Measurements from ENCODE around the gene RPL11.

Gene RPL11

GRCh38 chr1:23720256-23720995, 28.8 kb downstream of the RPL11 start:
- no peak overlapping the region for H3K27ac ChIP-seq (replicated peaks; ENCODE audit: low read length)
- no peak overlapping the region for H2AK5ac ChIP-seq (ENCODE audit: low read depth, low read length)
- no peak overlapping the region for H3K14ac ChIP-seq (ENCODE audit: low read length)
- H3K18ac ChIP-seq (ENCODE audit: low read length), result no peak overlapping the region
- H3K23ac ChIP-seq (ENCODE audit: low read depth, low read length, poor library complexity), result no peak overlapping the region
- no peak overlapping the region for H3K4me3 ChIP-seq (ENCODE audit: low read length in 2 of 2)
- H3K79me1 ChIP-seq (ENCODE audit: low read depth, low read length), result peaks cover 7% of the 10 kb centered on the region
- no peak overlapping the region for H4K91ac ChIP-seq (ENCODE audit: low read depth, low read length, poor library complexity)
- no peaks in the 10 kb centered on the region for H3K36me3 ChIP-seq (replicated peaks in 1 of 2; ENCODE audit: control insufficient read depth in 2 of 2, insufficient read depth in 2 of 2, low read length in 2 of 2)
- no peak overlapping the region for H3K4ac ChIP-seq (ENCODE audit: low read length)
- H2BK12ac ChIP-seq (ENCODE audit: low read length), result no peak overlapping the region
- no peaks in the 10 kb centered on the region for H3K9me3 ChIP-seq (replicated peaks in 1 of 2; ENCODE audit: control insufficient read depth in 2 of 2, insufficient read depth in 1 of 2, low read depth in 1 of 2, low read length in 2 of 2)
- peaks cover 0 to 1% of the 10 kb centered on the region in 2 donors for H3K4me1 ChIP-seq (ENCODE audit: control insufficient read depth in 2 of 2, insufficient read depth in 1 of 2, low read depth in 1 of 2, low read length in 2 of 2)
- WGBS, 2 donors (ENCODE audit: extremely low coverage in 2 of 2, insufficient read length in 2 of 2, insufficient replicate concordance in 1 of 2), result no CpG with 5 or more reads among the region's 10 CpGs
- no peak overlapping the region for H2BK120ac ChIP-seq (ENCODE audit: low read depth, low read length)
- H2BK15ac ChIP-seq (ENCODE audit: low read length), result no peak overlapping the region
- H3K27me3 ChIP-seq (ENCODE audit: control insufficient read depth in 3 of 3, insufficient read depth in 3 of 3, low read depth in 1 of 3, low read length in 3 of 3), result no peaks in the 10 kb centered on the region
- no peak overlapping the region for H4K8ac ChIP-seq (ENCODE audit: low read depth, low read length)
- no peak overlapping the region for H2BK5ac ChIP-seq (ENCODE audit: low read length)
- no peak overlapping the region for H3K4me2 ChIP-seq (ENCODE audit: insufficient read depth, low read length, poor library complexity, severe bottlenecking)
- H2AFZ ChIP-seq (ENCODE audit: low read length), result no peak overlapping the region
- DNase-seq (ENCODE audit: low spot score), result no peak
- H3K9ac ChIP-seq (ENCODE audit: low read depth, low read length, poor library complexity), result no peak overlapping the region

GRCh38 chr1:23722652-23723051, 31.0 kb downstream of the RPL11 start:
- Histone ChIP-seq H3K4me2 (ENCODE audit: insufficient read depth, low read length, poor library complexity, severe bottlenecking) (no peak overlapping the region), H4K8ac (ENCODE audit: low read depth, low read length) (no peak overlapping the region), H2AK5ac (ENCODE audit: low read depth, low read length) (no peak overlapping the region), H2BK15ac (ENCODE audit: low read length) (no peak overlapping the region), H2BK120ac (ENCODE audit: low read depth, low read length) (no peak overlapping the region), H3K4me3 (ENCODE audit: low read length in 2 of 2) (no peak overlapping the region), H3K27ac (replicated peaks; ENCODE audit: low read length) (no peak overlapping the region), H2AFZ (ENCODE audit: low read length) (no peak overlapping the region), H3K4me1 (ENCODE audit: control insufficient read depth in 2 of 2, insufficient read depth in 1 of 2, low read depth in 1 of 2, low read length in 2 of 2) (peaks cover 0 to 1% of the 10 kb centered on the region in 2 donors), H3K23ac (ENCODE audit: low read depth, low read length, poor library complexity) (no peak overlapping the region), H3K4ac (ENCODE audit: low read length) (no peak overlapping the region), H2BK12ac (ENCODE audit: low read length) (no peak overlapping the region), H3K9me3 (replicated peaks in 1 of 2; ENCODE audit: control insufficient read depth in 2 of 2, insufficient read depth in 1 of 2, low read depth in 1 of 2, low read length in 2 of 2) (no peaks in the 10 kb centered on the region), H3K27me3 (ENCODE audit: control insufficient read depth in 3 of 3, insufficient read depth in 3 of 3, low read depth in 1 of 3, low read length in 3 of 3) (no peaks in the 10 kb centered on the region), H3K14ac (ENCODE audit: low read length) (no peak overlapping the region), H2BK5ac (ENCODE audit: low read length) (no peak overlapping the region), H3K36me3 (replicated peaks in 1 of 2; ENCODE audit: control insufficient read depth in 2 of 2, insufficient read depth in 2 of 2, low read length in 2 of 2) (no peaks in the 10 kb centered on the region), H3K79me1 (ENCODE audit: low read depth, low read length) (peaks cover 7% of the 10 kb centered on the region), H3K18ac (ENCODE audit: low read length) (no peak overlapping the region), H4K91ac (ENCODE audit: low read depth, low read length, poor library complexity) (no peak overlapping the region), H3K9ac (ENCODE audit: low read depth, low read length, poor library complexity) (no peak overlapping the region)
- WGBS, 2 donors (ENCODE audit: extremely low coverage in 2 of 2, insufficient read length in 2 of 2, insufficient replicate concordance in 1 of 2), result no CpG with 5 or more reads among the region's 3 CpGs
- no peak for DNase-seq (ENCODE audit: low spot score)

DNA sequence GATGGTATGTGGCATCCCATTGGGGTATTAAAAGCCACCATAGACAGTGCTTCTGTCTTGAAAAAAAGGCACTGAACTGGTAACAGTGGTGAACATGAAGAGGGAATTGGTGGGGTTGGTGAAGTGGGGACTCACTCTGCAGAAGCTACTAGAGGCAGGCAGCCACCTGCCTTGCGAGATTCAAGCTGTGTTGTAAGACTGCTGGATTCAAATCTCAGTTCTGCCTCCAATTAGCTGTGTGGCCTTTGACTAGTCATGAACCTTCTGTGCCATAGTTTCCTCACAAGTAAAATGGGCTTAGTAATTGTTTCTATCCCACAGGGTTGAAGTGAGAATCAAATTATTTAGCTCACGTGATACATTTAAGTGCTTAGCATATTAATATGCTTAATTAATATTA, 35.1 kb downstream of the RPL11 start:
- H3K4me1 ChIP-seq (ENCODE audit: control insufficient read depth in 2 of 2, insufficient read depth in 1 of 2, low read depth in 1 of 2, low read length in 2 of 2), result peaks cover 0 to 4% of the 10 kb centered on the region in 2 donors
- no peak overlapping the region for H2BK120ac ChIP-seq (ENCODE audit: low read depth, low read length)
- H3K9me3 ChIP-seq (replicated peaks in 1 of 2; ENCODE audit: control insufficient read depth in 2 of 2, insufficient read depth in 1 of 2, low read depth in 1 of 2, low read length in 2 of 2), result no peaks in the 10 kb centered on the region
- H3K79me1 ChIP-seq (ENCODE audit: low read depth, low read length), result peaks cover 2% of the 10 kb centered on the region
- H3K36me3 ChIP-seq (replicated peaks in 1 of 2; ENCODE audit: control insufficient read depth in 2 of 2, insufficient read depth in 2 of 2, low read length in 2 of 2), result no peaks in the 10 kb centered on the region
- H3K9ac ChIP-seq (ENCODE audit: low read depth, low read length, poor library complexity), result no peak overlapping the region
- no peak overlapping the region for H3K27ac ChIP-seq (replicated peaks; ENCODE audit: low read length)
- DNase-seq (ENCODE audit: low spot score), result no peak
- H2BK5ac ChIP-seq (ENCODE audit: low read length), result no peak overlapping the region
- no peak overlapping the region for H2AFZ ChIP-seq (ENCODE audit: low read length)
- H3K4me2 ChIP-seq (ENCODE audit: insufficient read depth, low read length, poor library complexity, severe bottlenecking), result no peak overlapping the region
- H4K8ac ChIP-seq (ENCODE audit: low read depth, low read length), result no peak overlapping the region
- H3K14ac ChIP-seq (ENCODE audit: low read length), result no peak overlapping the region
- no peak overlapping the region for H4K91ac ChIP-seq (ENCODE audit: low read depth, low read length, poor library complexity)
- H2AK5ac ChIP-seq (ENCODE audit: low read depth, low read length), result no peak overlapping the region
- H3K23ac ChIP-seq (ENCODE audit: low read depth, low read length, poor library complexity), result no peak overlapping the region
- H3K27me3 ChIP-seq (ENCODE audit: control insufficient read depth in 3 of 3, insufficient read depth in 3 of 3, low read depth in 1 of 3, low read length in 3 of 3), result no peaks in the 10 kb centered on the region
- no peak overlapping the region for H3K4ac ChIP-seq (ENCODE audit: low read length)
- no peak overlapping the region for H3K4me3 ChIP-seq (ENCODE audit: low read length in 2 of 2)
- no peak overlapping the region for H3K18ac ChIP-seq (ENCODE audit: low read length)
- no peak overlapping the region for H2BK15ac ChIP-seq (ENCODE audit: low read length)
- H2BK12ac ChIP-seq (ENCODE audit: low read length), result no peak overlapping the region
- no CpG with 5 or more reads among the region's 2 CpGs for WGBS, 2 donors (ENCODE audit: extremely low coverage in 2 of 2, insufficient read length in 2 of 2, insufficient replicate concordance in 1 of 2)

DNA sequence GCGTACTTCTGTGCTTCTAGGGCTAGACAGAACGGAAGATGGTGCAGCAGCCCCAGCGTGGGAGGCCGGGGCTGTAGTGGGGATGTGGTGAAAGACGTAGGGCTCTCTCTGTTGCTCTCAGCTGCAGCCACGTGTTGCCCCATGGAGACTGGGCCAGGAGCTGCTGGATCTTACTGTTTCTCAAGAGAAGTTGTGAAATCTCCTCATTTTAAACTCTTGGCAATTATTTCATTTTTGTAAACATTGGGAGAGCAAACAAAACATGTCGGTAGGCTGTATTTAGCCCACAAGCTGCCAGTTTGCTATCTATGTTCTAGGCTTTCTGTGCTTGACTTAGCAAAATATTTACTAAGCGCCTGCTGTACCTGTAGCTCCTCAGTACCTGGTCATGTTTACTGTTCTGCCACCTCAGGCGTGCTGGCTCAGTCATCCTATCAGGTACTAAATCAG, 35.8 kb downstream of the RPL11 start:
- Histone ChIP-seq H4K91ac (ENCODE audit: low read depth, low read length, poor library complexity) (no peak overlapping the region), H3K18ac (ENCODE audit: low read length) (no peak overlapping the region), H3K36me3 (replicated peaks in 1 of 2; ENCODE audit: control insufficient read depth in 2 of 2, insufficient read depth in 2 of 2, low read length in 2 of 2) (no peaks in the 10 kb centered on the region), H3K9ac (ENCODE audit: low read depth, low read length, poor library complexity) (no peak overlapping the region), H3K4me1 (ENCODE audit: control insufficient read depth in 2 of 2, insufficient read depth in 1 of 2, low read depth in 1 of 2, low read length in 2 of 2) (peaks cover 0 to 4% of the 10 kb centered on the region in 2 donors), H3K27ac (replicated peaks; ENCODE audit: low read length) (no peak overlapping the region), H3K27me3 (ENCODE audit: control insufficient read depth in 3 of 3, insufficient read depth in 3 of 3, low read depth in 1 of 3, low read length in 3 of 3) (no peaks in the 10 kb centered on the region), H2BK120ac (ENCODE audit: low read depth, low read length) (no peak overlapping the region), H3K4me3 (ENCODE audit: low read length in 2 of 2) (no peak overlapping the region), H4K8ac (ENCODE audit: low read depth, low read length) (no peak overlapping the region), H3K14ac (ENCODE audit: low read length) (no peak overlapping the region), H2AK5ac (ENCODE audit: low read depth, low read length) (no peak overlapping the region), H3K9me3 (replicated peaks in 1 of 2; ENCODE audit: control insufficient read depth in 2 of 2, insufficient read depth in 1 of 2, low read depth in 1 of 2, low read length in 2 of 2) (no peaks in the 10 kb centered on the region), H3K4me2 (ENCODE audit: insufficient read depth, low read length, poor library complexity, severe bottlenecking) (no peak overlapping the region), H3K4ac (ENCODE audit: low read length) (no peak overlapping the region), H2BK12ac (ENCODE audit: low read length) (no peak overlapping the region), H2BK15ac (ENCODE audit: low read length) (no peak overlapping the region), H3K79me1 (ENCODE audit: low read depth, low read length) (peaks cover 2% of the 10 kb centered on the region), H2AFZ (ENCODE audit: low read length) (no peak overlapping the region), H2BK5ac (ENCODE audit: low read length) (no peak overlapping the region), H3K23ac (ENCODE audit: low read depth, low read length, poor library complexity) (no peak overlapping the region)
- no CpG with 5 or more reads among the region's 9 CpGs for WGBS, 2 donors (ENCODE audit: extremely low coverage in 2 of 2, insufficient read length in 2 of 2, insufficient replicate concordance in 1 of 2)
- no peak for DNase-seq (ENCODE audit: low spot score)
